Fibroblast of the aortic adventitia (primary cell): ENCODE results near the gene IER2. TPM values are rescaled to one million over a fixed set of nuclear protein-coding genes. Genes with fewer than 3 reads are reported as not detected.
A peak's percentile ranks its signal among the peaks of the same experiment; 100 is the strongest.

Source experiments
- DNase-seq: peaks from one replicate; pipeline ENCODE4 v3.0.0-alpha.2; 2010; ENCODE audit warnings: low read depth
- H3K4me3 ChIP-seq: 2 replicates; pipeline ENCODE4 v1.5.1; 2011; ENCODE audit warnings: low read depth, mild to moderate bottlenecking, control low read depth, low read length, moderate library complexity
- CTCF ChIP-seq: IDR thresholded peaks from 2 replicates; pipeline ENCODE4 v1.5.1; 2011; ENCODE audit warnings: mild to moderate bottlenecking, low read length, control low read depth, inconsistent platforms; ENCODE audit not compliant: insufficient read depth
- total RNA-seq: library from RNA; depleted of rRNA; stranded (reverse); fragments of >200 nt; gene quantifications from 2 replicates; pipeline ENCODE4 v1.2.3, GENCODE V29; 2012; ENCODE audit warnings: low replicate concordance

IER2 gene
- total RNA-seq, 1 donor: 20.3 TPM

- peak overlapping the region; percentile 96 for H3K4me3 ChIP-seq
- DNase-seq: no peak
- no peak for TF ChIP-seq CTCF
These were observed 34.3 kb upstream of the IER2 start for GRCh38 chr19:13115936-13116281.

- H3K4me3 ChIP-seq: peak within 1 kb of the TSS; percentile 96
- DNase-seq: peak; percentile 94
- no peak for TF ChIP-seq CTCF
These were observed 33.7 kb upstream of the IER2 start, which contains the start of gene TRMT1 for GRCh38 chr19:13116282-13117175. TSS of gene TRMT1 (minus strand) at chr19:13116740. CDS start at chr19:13116399, 341 bp downstream.

- DNase-seq: no peak
- peak overlapping the region; percentile 96 for H3K4me3 ChIP-seq
- TF ChIP-seq CTCF: no peak
These were observed 32.9 kb upstream of the IER2 start for GRCh38 chr19:13117176-13117771.

- TF ChIP-seq CTCF: no peak
- H3K4me3 ChIP-seq: peak within 1 kb of the TSS; percentile 96
- peak; percentile 85 for DNase-seq
These were observed 32.3 kb upstream of the IER2 start, which contains the start of gene NACC1 for GRCh38 chr19:13117772-13118423. TSS of gene NACC1 (plus strand) at chr19:13118264. CDS start at chr19:13135208, 16,944 bp downstream.

GRCh38 chr19:13118424-13119193 lies 31.6 kb upstream of the IER2 start:
- peak overlapping the region; percentile 89 for H3K4me3 ChIP-seq
- no peak for TF ChIP-seq CTCF
- no peak for DNase-seq

GRCh38 chr19:13119627-13120026 lies 30.6 kb upstream of the IER2 start:
- no peak for DNase-seq
- peak overlapping the region; percentile 89 for H3K4me3 ChIP-seq
- TF ChIP-seq CTCF: no peak
